Muscle layer of duodenum (tissue), 2 donors: ENCODE results near the gene INPP5F.

Experiments
- H3K27ac ChIP-seq: one replicate; pipeline ENCODE4 v1.7.0; 2013; ENCODE audit warnings: mild to moderate bottlenecking, low read length
- H3K27me3 ChIP-seq: one replicate; pipeline ENCODE4 v1.7.0; 2013; ENCODE audit warnings: low read depth, mild to moderate bottlenecking, control low read depth, low read length
- H3K36me3 ChIP-seq, 2 donors: one replicate each; pipeline ENCODE4 v1.7.0; 2013; ENCODE audit warnings: low read length in 2 of 2, control low read depth in 1 of 2, mild to moderate bottlenecking in 1 of 2; ENCODE audit not compliant: insufficient read depth in 2 of 2, control insufficient read depth in 1 of 2
- H3K4me1 ChIP-seq, 2 donors: one replicate each; pipeline ENCODE4 v1.7.0; 2013; ENCODE audit warnings: low read length in 2 of 2, mild to moderate bottlenecking in 2 of 2, control low read depth in 1 of 2, moderate library complexity in 1 of 2; ENCODE audit not compliant: insufficient read depth in 2 of 2, control insufficient read depth in 1 of 2
- H3K4me3 ChIP-seq, 2 donors: one replicate each; pipeline ENCODE4 v1.7.0; 2013; ENCODE audit warnings: low read length in 2 of 2, low read depth in 1 of 2, mild to moderate bottlenecking in 1 of 2
- H3K9me3 ChIP-seq, 2 donors: one replicate each; pipeline ENCODE4 v1.7.0; 2013; ENCODE audit warnings: low read length in 2 of 2, control low read depth in 1 of 2, mild to moderate bottlenecking in 1 of 2; ENCODE audit not compliant: control insufficient read depth in 1 of 2
- donor health status: healthy.

The INPP5F gene

GRCh38 chr10:119806334-119807130, 80.7 kb downstream of the INPP5F start:
- Histone ChIP-seq H3K27me3 (no peaks in the 10 kb centered on the region), H3K36me3 (peaks cover 12 to 22% of the 10 kb centered on the region in 2 donors), H3K4me3 (no peak overlapping the region), H3K27ac (no peak overlapping the region), H3K4me1 (no peaks in the 10 kb centered on the region), H3K9me3 (no peaks in the 10 kb centered on the region)

GRCh38 chr10:119807960-119808697, 82.3 kb downstream of the INPP5F start:
- Histone ChIP-seq H3K27me3 (no peaks in the 10 kb centered on the region), H3K9me3 (no peaks in the 10 kb centered on the region), H3K4me1 (no peaks in the 10 kb centered on the region), H3K27ac (no peak overlapping the region), H3K36me3 (peaks cover 16 to 26% of the 10 kb centered on the region in 2 donors), H3K4me3 (no peak overlapping the region)

GRCh38 chr10:119811122-119811521, 85.3 kb downstream of the INPP5F start:
- H3K4me1 ChIP-seq: no peaks in the 10 kb centered on the region
- H3K36me3 ChIP-seq: peaks cover 4 to 13% of the 10 kb centered on the region in 2 donors
- H3K27me3 ChIP-seq: no peaks in the 10 kb centered on the region
- H3K4me3 ChIP-seq: no peak overlapping the region
- H3K27ac ChIP-seq: no peak overlapping the region
- no peaks in the 10 kb centered on the region for H3K9me3 ChIP-seq

- Histone ChIP-seq H3K9me3 (no peaks in the 10 kb centered on the region), H3K4me1 (no peaks in the 10 kb centered on the region), H3K4me3 (no peak overlapping the region), H3K27me3 (no peaks in the 10 kb centered on the region), H3K36me3 (peaks cover 4 to 13% of the 10 kb centered on the region in 2 donors), H3K27ac (no peak overlapping the region)
Measured at GRCh38 chr10:119812684-119813083, 86.8 kb downstream of the INPP5F start.

GRCh38 chr10:119815671-119816070, 89.8 kb downstream of the INPP5F start:
- Histone ChIP-seq H3K36me3 (peaks cover 4 to 15% of the 10 kb centered on the region in 2 donors), H3K27me3 (no peaks in the 10 kb centered on the region), H3K4me1 (no peaks in the 10 kb centered on the region), H3K4me3 (no peak overlapping the region), H3K27ac (no peak overlapping the region), H3K9me3 (no peaks in the 10 kb centered on the region)

GRCh38 chr10:119817991-119818888, 92.4 kb downstream of the INPP5F start:
- H3K4me1 ChIP-seq: no peaks in the 10 kb centered on the region
- H3K36me3 ChIP-seq: peaks cover 0 to 15% of the 10 kb centered on the region in 2 donors
- no peaks in the 10 kb centered on the region for H3K27me3 ChIP-seq
- H3K4me3 ChIP-seq: peak overlapping the region in 1 of 2 donors; percentile 55
- no peak overlapping the region for H3K27ac ChIP-seq
- H3K9me3 ChIP-seq: no peaks in the 10 kb centered on the region

- peak overlapping the region in 1 of 2 donors; percentile 55 for H3K4me3 ChIP-seq
- no peaks in the 10 kb centered on the region for H3K4me1 ChIP-seq
- H3K36me3 ChIP-seq: peaks cover 2 to 16% of the 10 kb centered on the region in 2 donors
- H3K27ac ChIP-seq: no peak overlapping the region
- H3K9me3 ChIP-seq: no peaks in the 10 kb centered on the region
- no peaks in the 10 kb centered on the region for H3K27me3 ChIP-seq
Measured at GRCh38 chr10:119818889-119819270, 93.0 kb downstream of the INPP5F start.

- H3K4me3 ChIP-seq: no peak overlapping the region
- no peaks in the 10 kb centered on the region for H3K4me1 ChIP-seq
- H3K27me3 ChIP-seq: no peaks in the 10 kb centered on the region
- peaks cover 7 to 12% of the 10 kb centered on the region in 2 donors for H3K36me3 ChIP-seq
- H3K27ac ChIP-seq: no peak overlapping the region
- no peaks in the 10 kb centered on the region for H3K9me3 ChIP-seq
Measured at GRCh38 chr10:119821182-119821581, 95.3 kb downstream of the INPP5F start.

- H3K27ac ChIP-seq: no peak overlapping the region
- peaks cover 25 to 28% of the 10 kb centered on the region in 2 donors for H3K36me3 ChIP-seq
Measured at GRCh38 chr10:119824299-119824698, 98.4 kb downstream of the INPP5F start.

GRCh38 chr10:119826771-119827170, 100.9 kb downstream of the INPP5F start:
- Histone ChIP-seq H3K4me3 (no peak overlapping the region), H3K36me3 (peaks cover 40 to 42% of the 10 kb centered on the region in 2 donors), H3K27ac (no peak overlapping the region), H3K27me3 (no peaks in the 10 kb centered on the region), H3K4me1 (no peaks in the 10 kb centered on the region), H3K9me3 (no peaks in the 10 kb centered on the region)

More at GRCh38 chr10:119824299-119824698, 98.4 kb downstream of the INPP5F start:
- no peak overlapping the region for H3K4me3 ChIP-seq
- no peaks in the 10 kb centered on the region for H3K9me3 ChIP-seq
- no peaks in the 10 kb centered on the region for H3K27me3 ChIP-seq
- no peaks in the 10 kb centered on the region for H3K4me1 ChIP-seq

- no peaks in the 10 kb centered on the region for H3K27me3 ChIP-seq
- H3K36me3 ChIP-seq: peaks cover 47 to 48% of the 10 kb centered on the region in 2 donors
- no peaks in the 10 kb centered on the region for H3K9me3 ChIP-seq
- no peak overlapping the region for H3K4me3 ChIP-seq
- H3K27ac ChIP-seq: no peak overlapping the region
- H3K4me1 ChIP-seq: no peaks in the 10 kb centered on the region
Measured at GRCh38 chr10:119827430-119827829, 101.6 kb downstream of the INPP5F start.
